ENCODE results near the gene KRTAP12-3.
"Not testable (repeated sequence)": the region's sequence is repeated elsewhere in the genome, so short reads cannot be mapped to it uniquely, and the experiment has no call there.

Gene KRTAP12-3

DNA sequence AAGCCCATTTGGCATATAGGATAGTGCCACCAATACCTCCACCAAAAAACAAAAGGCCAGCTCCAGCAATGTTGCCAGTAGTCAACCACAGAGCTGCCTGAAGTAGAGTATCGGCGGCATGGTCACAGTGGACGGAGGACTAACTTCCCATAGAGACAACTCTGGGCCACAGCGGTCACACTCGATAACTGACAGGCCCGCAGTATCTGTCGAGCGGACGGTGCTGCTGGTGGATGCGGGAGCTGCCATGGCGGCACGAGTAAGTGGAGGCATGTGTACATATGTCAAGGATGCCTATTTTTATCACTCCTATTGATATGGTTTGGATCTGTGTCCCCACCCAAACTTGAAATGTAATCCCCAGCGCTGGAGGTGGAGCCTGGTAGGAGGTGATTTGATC is 20.1 kb downstream of the KRTAP12-3 start:
- no peak for TF ChIP-seq CTCF (IDR thresholded peaks at IDR 0.05)
- DNase-seq = no peak
- H3K27me3 Mint-ChIP-seq (ENCODE audit: low read depth, poor library complexity) = peaks cover 21% of the 10 kb centered on the region

GRCh38 chr21:44681152-44681551 is 23.4 kb downstream of the KRTAP12-3 start:
- Mint-ChIP-seq H3K9me3 (no peaks in the 10 kb centered on the region), H3K27ac (no peak overlapping the region), H3K27me3 (ENCODE audit: low read depth, poor library complexity) (peaks cover 22% of the 10 kb centered on the region), H3K4me1 (peaks cover 3% of the 10 kb centered on the region), H3K4me3 (no peak overlapping the region), H3K36me3 (ENCODE audit: low read depth) (no peaks in the 10 kb centered on the region)
- TF ChIP-seq CTCF (IDR thresholded peaks at IDR 0.05) = no peak
- DNase-seq = no peak

More for the DNA sequence above, 20.1 kb downstream of the KRTAP12-3 start:
- H3K9me3 Mint-ChIP-seq = peaks cover 20% of the 10 kb centered on the region
- H3K4me3 Mint-ChIP-seq = no peak overlapping the region
- H3K36me3 Mint-ChIP-seq (ENCODE audit: low read depth) = peaks cover 3% of the 10 kb centered on the region
- no peaks in the 10 kb centered on the region for H3K4me1 Mint-ChIP-seq
- no peak overlapping the region for H3K27ac Mint-ChIP-seq

GRCh38 chr21:44681861-44682579 is 24.3 kb downstream of the KRTAP12-3 start, which contains the start of gene KRTAP12-1:
Gene KRTAP12-1 (minus strand): TSS chr21:44682163. CDS start chr21:44682123, 40 bp downstream.
- no peaks in the 10 kb centered on the region for H3K36me3 Mint-ChIP-seq (ENCODE audit: low read depth)
- no peak within 1 kb of the TSS for H3K4me3 Mint-ChIP-seq
- no peak for DNase-seq
- H3K27ac Mint-ChIP-seq = no peak within 1 kb of the TSS
- no peaks in the 10 kb centered on the region for H3K9me3 Mint-ChIP-seq
- peaks cover 28% of the 10 kb centered on the region for H3K27me3 Mint-ChIP-seq (ENCODE audit: low read depth, poor library complexity)
- H3K4me1 Mint-ChIP-seq = peaks cover 11% of the 10 kb centered on the region
- no peak for TF ChIP-seq CTCF (IDR thresholded peaks at IDR 0.05)

DNA sequence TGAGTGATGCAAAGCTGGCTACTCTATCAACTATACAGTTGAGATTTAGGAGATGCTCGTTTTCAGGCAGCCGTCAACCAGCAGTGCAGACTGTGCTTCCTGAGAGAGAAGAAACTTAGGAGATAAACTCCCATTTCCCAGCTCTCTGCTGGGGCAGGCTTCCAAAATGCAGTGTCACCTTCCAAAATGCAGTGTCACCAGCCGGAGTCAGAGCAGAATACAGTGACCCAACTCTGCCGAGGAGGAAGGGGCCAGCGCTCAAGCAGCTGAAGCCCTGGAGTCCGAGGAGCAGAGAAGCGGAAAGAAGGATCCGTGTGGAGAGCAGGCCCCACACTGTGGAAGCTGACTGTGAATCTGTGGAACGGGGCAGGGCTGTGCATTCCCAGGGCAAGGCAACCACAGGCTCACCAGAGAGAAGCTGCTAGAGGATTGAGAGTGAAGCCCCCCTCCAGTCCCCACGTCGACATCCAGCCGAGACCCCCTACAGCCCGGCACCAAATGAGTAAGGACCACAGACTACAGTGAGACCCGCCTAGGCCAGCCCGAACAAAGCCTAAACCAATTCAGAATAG is 24.9 kb downstream of the KRTAP12-3 start:
- H3K27me3 Mint-ChIP-seq (ENCODE audit: low read depth, poor library complexity) = peaks cover 33% of the 10 kb centered on the region
- DNase-seq = no peak
- peaks cover 17% of the 10 kb centered on the region for H3K4me1 Mint-ChIP-seq

DNA sequence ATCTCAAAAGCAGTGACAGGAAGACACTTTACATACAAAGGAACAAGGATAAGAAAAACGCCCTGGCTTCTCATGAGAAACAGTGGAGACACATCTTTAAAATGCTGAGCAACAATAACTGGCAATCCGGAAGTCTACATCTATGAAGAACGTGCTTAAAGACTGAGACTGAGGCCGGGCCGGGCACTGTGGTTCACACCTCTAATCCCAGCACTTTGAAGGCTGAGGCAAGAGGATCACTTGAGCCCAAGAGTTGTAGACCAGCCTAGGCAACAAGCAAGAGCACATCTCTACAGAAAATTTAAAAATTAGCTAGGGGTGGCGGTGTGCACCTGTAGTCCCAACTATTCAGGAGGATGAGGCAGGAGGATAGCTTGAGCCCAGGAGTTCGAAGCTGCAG is 26.3 kb downstream of the KRTAP12-3 start:
- H3K27ac Mint-ChIP-seq = no peak overlapping the region
- no peak for DNase-seq
- TF ChIP-seq CTCF (IDR thresholded peaks at IDR 0.05) = no peak
- H3K36me3 Mint-ChIP-seq (ENCODE audit: low read depth) = no peaks in the 10 kb centered on the region
- H3K9me3 Mint-ChIP-seq = no peaks in the 10 kb centered on the region
- H3K4me3 Mint-ChIP-seq = no peak overlapping the region
- H3K27me3 Mint-ChIP-seq (ENCODE audit: low read depth, poor library complexity) = peaks cover 40% of the 10 kb centered on the region
- H3K4me1 Mint-ChIP-seq = peaks cover 23% of the 10 kb centered on the region

More for the DNA sequence above, 24.9 kb downstream of the KRTAP12-3 start:
- TF ChIP-seq CTCF (IDR thresholded peaks at IDR 0.05) = no peak
- Mint-ChIP-seq H3K27ac (no peak overlapping the region), H3K36me3 (ENCODE audit: low read depth) (no peaks in the 10 kb centered on the region), H3K4me3 (no peak overlapping the region), H3K9me3 (no peaks in the 10 kb centered on the region)

DNA sequence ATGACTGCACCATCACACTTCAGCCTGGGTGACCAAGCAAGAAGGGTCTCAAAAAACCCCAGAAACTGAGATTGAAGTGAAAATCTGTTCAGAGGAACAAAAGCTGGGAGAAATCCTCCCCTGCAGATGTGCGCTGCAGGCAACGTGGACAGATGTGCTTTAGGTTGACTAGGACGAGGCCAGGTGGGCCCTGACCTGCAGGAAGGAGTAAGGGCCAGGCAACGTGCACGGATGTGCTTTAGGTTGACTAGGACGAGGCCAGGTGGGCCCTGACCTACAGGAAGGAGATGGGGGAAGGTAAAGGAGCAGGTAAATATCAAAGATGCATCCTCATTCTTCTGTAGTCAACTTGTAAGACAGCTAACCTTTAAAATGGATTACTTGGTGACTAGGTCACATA is 26.8 kb downstream of the KRTAP12-3 start:
- H3K27me3 Mint-ChIP-seq (ENCODE audit: low read depth, poor library complexity) = peaks cover 39% of the 10 kb centered on the region

GRCh38 chr21:44685050-44685449 is 27.3 kb downstream of the KRTAP12-3 start:
- not testable (repeated sequence) for H3K9me3 Mint-ChIP-seq; DNase-seq; H3K27ac Mint-ChIP-seq; H3K36me3 Mint-ChIP-seq (ENCODE audit: low read depth); H3K4me3 Mint-ChIP-seq
- peaks cover 37% of the 10 kb centered on the region for H3K27me3 Mint-ChIP-seq (ENCODE audit: low read depth, poor library complexity)
- peaks cover 23% of the 10 kb centered on the region for H3K4me1 Mint-ChIP-seq

More for the DNA sequence above, 26.8 kb downstream of the KRTAP12-3 start:
- no peak for TF ChIP-seq CTCF (IDR thresholded peaks at IDR 0.05)
- H3K4me1 Mint-ChIP-seq = peaks cover 23% of the 10 kb centered on the region
- no peak overlapping the region for H3K4me3 Mint-ChIP-seq
- no peak overlapping the region for H3K27ac Mint-ChIP-seq
- no peaks in the 10 kb centered on the region for H3K9me3 Mint-ChIP-seq
- DNase-seq = no peak
- H3K36me3 Mint-ChIP-seq (ENCODE audit: low read depth) = no peaks in the 10 kb centered on the region

Measured in nephron progenitor cell (in vitro differentiated cells).